Mesothelial cell of epicardium (in vitro differentiated cells): ENCODE data around the gene EPRS1. TPM values are rescaled to one million over a fixed set of nuclear protein-coding genes. Genes with fewer than 3 reads are reported as not detected.

Experiments used
- DNase-seq, 2 experiments: peaks; one replicate each; pipeline ENCODE4 v3.0.0; 2021; ENCODE audit warnings: low spot score in 2 of 2; ENCODE audit not compliant: unreplicated experiment in 2 of 2
- H3K27ac Mint-ChIP-seq: 2 replicates; pipeline ENCODE4 v1.8.0; 2021; ENCODE audit warnings: mixed read lengths
- H3K27me3 Mint-ChIP-seq: 2 replicates; pipeline ENCODE4 v1.8.0; 2021; ENCODE audit warnings: low read depth, mixed read lengths
- H3K36me3 Mint-ChIP-seq: 2 replicates; pipeline ENCODE4 v1.8.0; 2021; ENCODE audit warnings: mixed read lengths
- H3K4me1 Mint-ChIP-seq: 2 replicates; pipeline ENCODE4 v1.8.0; 2021; ENCODE audit warnings: mixed read lengths
- H3K4me3 Mint-ChIP-seq: 2 replicates; pipeline ENCODE4 v1.8.0; 2021; ENCODE audit warnings: mild to moderate bottlenecking, moderate library complexity, mixed read lengths
- H3K9me3 Mint-ChIP-seq: 2 replicates; pipeline ENCODE4 v1.8.0; 2021; ENCODE audit warnings: mixed read lengths
- total RNA-seq: library from RNA; stranded (reverse); gene quantifications from 3 replicates; pipeline ENCODE4 v1.2.1, GENCODE V29; 2021
- TF ChIP-seq, protein P1 (sequence below): fragments of 200-600 bp; sonication (generic); IDR thresholded peaks from one replicate; pipeline ENCODE4 v1.5.0; 2021; ENCODE audit warnings: antibody characterized with exemption; ENCODE audit not compliant: unreplicated experiment

Gene EPRS1
- total RNA-seq, result 76.9 to 80.7 TPM (median 78.0 TPM) in 3 replicates

DNA sequence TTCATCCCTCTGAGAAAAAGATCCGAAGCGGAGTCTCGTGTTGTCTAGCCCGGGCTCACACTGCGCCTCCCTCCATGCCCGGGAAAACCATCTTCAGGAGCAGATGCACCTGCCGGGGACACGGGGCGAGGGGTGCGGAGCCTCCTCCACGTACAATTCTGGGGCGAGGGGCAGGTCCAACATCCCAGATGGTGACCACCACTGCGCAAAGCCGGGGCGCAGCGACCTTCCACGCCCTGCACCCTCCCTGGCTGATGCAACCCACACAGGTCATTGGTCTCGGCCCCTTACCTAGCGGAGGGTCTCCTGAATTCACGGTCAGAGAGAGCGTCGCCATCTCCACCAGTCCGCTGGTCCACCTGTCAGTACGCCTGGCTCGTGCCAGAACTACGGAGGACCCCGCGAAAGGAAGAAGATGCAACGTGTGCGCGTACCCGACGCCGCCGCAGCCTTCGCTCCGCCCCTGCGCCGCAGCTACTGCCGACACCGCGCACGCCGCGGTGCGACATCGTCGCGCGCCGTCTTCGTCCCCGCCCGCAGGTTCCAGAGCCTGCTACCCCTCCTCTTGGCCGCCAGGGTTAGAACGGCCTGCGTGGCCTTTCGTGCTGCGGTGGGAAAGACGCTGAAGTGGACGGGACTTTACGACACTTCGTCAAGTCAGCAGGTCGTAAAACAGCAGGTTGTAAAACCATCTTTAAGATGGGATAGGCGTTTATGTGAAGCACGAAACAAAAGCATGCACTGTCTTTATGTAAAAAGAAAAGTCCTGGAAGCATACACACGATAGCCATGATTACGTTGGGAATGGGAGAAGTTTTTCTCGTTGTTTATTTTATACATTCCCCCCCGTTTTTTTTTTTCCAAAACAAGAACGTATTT is at the start of gene EPRS1:
Gene EPRS1 (minus strand): TSS at position 454 of the 879 bp plus-strand sequence. CDS start 117 bp downstream, at position 337.
- peak within 1 kb of the TSS; percentile 78 for H3K4me3 Mint-ChIP-seq
- DNase-seq, result peak; percentile 80 to 89
- TF ChIP-seq, protein P1, sequence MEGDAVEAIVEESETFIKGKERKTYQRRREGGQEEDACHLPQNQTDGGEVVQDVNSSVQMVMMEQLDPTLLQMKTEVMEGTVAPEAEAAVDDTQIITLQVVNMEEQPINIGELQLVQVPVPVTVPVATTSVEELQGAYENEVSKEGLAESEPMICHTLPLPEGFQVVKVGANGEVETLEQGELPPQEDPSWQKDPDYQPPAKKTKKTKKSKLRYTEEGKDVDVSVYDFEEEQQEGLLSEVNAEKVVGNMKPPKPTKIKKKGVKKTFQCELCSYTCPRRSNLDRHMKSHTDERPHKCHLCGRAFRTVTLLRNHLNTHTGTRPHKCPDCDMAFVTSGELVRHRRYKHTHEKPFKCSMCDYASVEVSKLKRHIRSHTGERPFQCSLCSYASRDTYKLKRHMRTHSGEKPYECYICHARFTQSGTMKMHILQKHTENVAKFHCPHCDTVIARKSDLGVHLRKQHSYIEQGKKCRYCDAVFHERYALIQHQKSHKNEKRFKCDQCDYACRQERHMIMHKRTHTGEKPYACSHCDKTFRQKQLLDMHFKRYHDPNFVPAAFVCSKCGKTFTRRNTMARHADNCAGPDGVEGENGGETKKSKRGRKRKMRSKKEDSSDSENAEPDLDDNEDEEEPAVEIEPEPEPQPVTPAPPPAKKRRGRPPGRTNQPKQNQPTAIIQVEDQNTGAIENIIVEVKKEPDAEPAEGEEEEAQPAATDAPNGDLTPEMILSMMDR, result peak; percentile 68
- H3K4me1 Mint-ChIP-seq, result peaks cover 20% of the 10 kb centered on the region
- peak within 1 kb of the TSS; percentile 84 for H3K27ac Mint-ChIP-seq
- no peaks in the 10 kb centered on the region for H3K27me3 Mint-ChIP-seq
- H3K36me3 Mint-ChIP-seq, result no peaks in the 10 kb centered on the region
- H3K9me3 Mint-ChIP-seq, result no peaks in the 10 kb centered on the region

DNA sequence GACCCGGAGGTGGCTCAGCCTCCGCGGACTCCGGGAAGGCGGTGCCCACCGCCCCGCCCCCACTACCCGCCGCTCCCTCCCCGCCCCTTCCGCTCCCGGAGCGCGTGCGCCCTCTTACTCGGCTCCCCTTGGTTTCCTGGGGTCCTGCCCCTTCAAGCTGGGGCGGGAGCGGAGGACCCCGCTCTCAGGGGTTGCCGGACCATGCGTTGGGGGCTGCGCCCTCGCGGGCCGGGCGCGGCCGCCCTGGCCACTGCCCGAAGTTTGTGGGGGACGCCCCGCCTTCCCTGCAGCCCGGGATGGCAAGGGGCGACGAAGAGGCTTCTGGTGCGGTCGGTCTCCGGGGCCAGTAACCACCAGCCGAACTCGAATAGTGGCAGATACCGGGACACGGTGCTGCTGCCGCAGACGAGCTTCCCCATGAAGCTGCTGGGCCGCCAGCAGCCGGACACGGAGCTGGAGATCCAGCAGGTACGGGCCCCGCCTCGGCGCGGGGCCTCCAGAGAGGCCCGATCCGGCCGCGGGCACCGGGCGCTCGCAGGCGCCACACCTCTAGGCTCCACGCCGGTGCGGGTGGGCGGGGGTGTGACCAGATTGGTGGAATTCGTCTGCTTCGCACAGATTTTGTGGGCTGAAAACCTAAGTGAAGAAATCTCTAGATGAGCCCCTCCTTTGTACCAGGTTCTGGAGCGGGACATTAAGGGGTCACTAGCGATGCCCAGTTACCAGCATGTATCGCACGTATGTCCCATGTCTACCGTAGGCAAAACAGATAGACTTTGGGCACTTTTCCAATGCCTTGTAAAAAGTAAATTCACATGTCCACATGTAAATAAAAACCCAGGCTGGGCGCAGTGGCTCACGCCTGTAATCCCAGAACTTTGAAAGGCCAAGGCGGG is 48.0 kb upstream of the EPRS1 start, which contains the start of gene IARS2:
Gene IARS2 (plus strand): TSS at position 117 of the 896 bp plus-strand sequence. CDS start 85 bp downstream, at position 202.
- Mint-ChIP-seq H3K36me3 (peaks cover 9% of the 10 kb centered on the region), H3K9me3 (no peaks in the 10 kb centered on the region), H3K27ac (peak within 1 kb of the TSS; percentile 82), H3K4me3 (peak within 1 kb of the TSS; percentile 76), H3K4me1 (peaks cover 20% of the 10 kb centered on the region), H3K27me3 (no peaks in the 10 kb centered on the region)
- TF ChIP-seq, protein P1, result no peak
- peak; percentile 88 to 92 for DNase-seq

DNA sequence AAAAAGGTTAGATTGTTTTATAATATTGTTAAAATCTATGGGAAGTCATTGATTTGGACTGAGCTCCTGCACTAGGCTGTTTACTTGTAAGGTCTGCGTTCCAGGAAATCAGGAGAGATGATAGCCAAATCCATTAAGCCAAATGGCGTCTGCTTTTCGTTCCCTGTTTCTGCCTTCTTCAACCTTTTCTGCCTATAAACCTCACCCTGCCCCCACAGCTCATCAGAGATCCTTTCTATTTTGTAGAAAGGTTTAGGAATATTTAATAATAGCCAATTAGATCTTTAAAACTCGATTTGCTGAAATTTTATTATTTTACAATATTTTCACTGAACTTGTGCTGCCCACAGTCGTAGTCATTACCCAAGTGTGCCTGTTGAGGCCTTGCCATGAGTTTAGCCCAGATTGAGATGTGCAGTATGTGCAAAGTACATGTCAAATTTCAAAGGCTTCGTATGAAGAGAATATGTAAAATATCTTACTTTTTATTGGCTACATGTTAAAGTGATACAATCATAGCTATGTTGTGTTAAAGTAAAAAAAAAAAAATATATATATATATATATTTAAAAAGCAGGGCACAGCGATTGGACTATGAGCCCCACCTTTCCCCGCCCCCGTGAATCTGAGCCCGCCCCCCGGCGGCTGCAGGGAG is 47.2 kb upstream of the EPRS1 start:
- Mint-ChIP-seq H3K36me3 (peaks cover 8% of the 10 kb centered on the region), H3K9me3 (no peaks in the 10 kb centered on the region), H3K4me1 (peaks cover 20% of the 10 kb centered on the region), H3K27ac (peak overlapping the region; percentile 56), H3K27me3 (no peaks in the 10 kb centered on the region), H3K4me3 (peak overlapping the region; percentile 36)
- TF ChIP-seq, protein P1, result no peak
- no peak for DNase-seq

DNA sequence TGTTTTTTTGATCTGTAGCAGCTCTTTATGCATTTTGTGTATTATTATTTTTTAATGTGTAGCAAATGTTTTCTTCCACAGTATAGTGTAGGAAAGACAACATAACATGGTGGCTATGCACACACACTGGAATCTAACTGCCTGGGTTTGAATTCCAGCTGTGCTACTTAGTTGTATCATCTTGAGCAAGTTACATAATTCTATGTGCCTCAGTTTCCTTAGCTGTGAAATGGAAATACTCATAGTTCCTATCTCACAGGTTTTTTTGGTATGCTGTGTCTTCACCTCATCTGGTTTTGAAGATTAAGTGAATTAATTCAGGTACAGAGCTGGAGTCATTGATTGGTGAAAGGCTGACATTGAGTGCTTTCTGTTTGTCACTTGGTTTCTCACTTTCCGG is 46.4 kb upstream of the EPRS1 start:
- DNase-seq, result no peak
- TF ChIP-seq, protein P1, result no peak
- no peak overlapping the region for H3K4me3 Mint-ChIP-seq
- H3K9me3 Mint-ChIP-seq, result no peaks in the 10 kb centered on the region
- no peaks in the 10 kb centered on the region for H3K27me3 Mint-ChIP-seq
- peaks cover 20% of the 10 kb centered on the region for H3K4me1 Mint-ChIP-seq
- H3K27ac Mint-ChIP-seq, result no peak overlapping the region
- H3K36me3 Mint-ChIP-seq, result peaks cover 4% of the 10 kb centered on the region
